Pancreas (tissue), 10 donors: ENCODE measurements around the gene TMEM144. TPM values are rescaled to one million over a fixed set of nuclear protein-coding genes. Genes with fewer than 3 reads are reported as not detected.

Experiments
- ATAC-seq, 4 donors: fragments of 200-7000 bp; cut with Tn5 transposase; one replicate each; pipeline versions ENCODE4 v1.8.0 to v1.9.1; 2020; ENCODE audit warnings: mild to moderate bottlenecking in 4 of 4, moderate library complexity in 4 of 4
- DNase-seq, 6 donors: peaks; one replicate each; pipeline ENCODE4 v3.0.0-alpha.2; 2020
- FAIRE-seq: peaks from 2 replicates; lab custom pipeline; 2012; peaks lifted over from hg19 to GRCh38; lab: Jason Lieb, UNC
- H3K27ac ChIP-seq, 4 donors: fragments of 200-600 bp; sonication (generic); 1 replicate in 3 of 4; 2 replicates in 1 of 4; pipeline versions ENCODE4 v1.5.0 to v1.8.0; 2020
- H3K27me3 ChIP-seq, 4 donors: fragments of 200-600 bp; one replicate each; pipeline ENCODE4 v1.8.0; 2021
- H3K36me3 ChIP-seq, 3 donors: fragments of 200-600 bp; sonication (generic) in 1 of 3; one replicate each; pipeline versions ENCODE4 v1.5.0 to v1.8.0; 2020 to 2021
- H3K4me1 ChIP-seq, 3 donors: fragments of 200-600 bp; one replicate each; pipeline ENCODE4 v1.8.0; 2021
- H3K4me3 ChIP-seq, 4 donors: fragments of 200-600 bp; sonication (generic) in 2 of 4; one replicate each; pipeline versions ENCODE4 v1.5.0 to v1.8.0; 2020 to 2021
- H3K9me3 ChIP-seq, 4 donors: fragments of 200-600 bp; one replicate each; pipeline ENCODE4 v1.8.0; 2021
- WGBS, 2 donors: extraction: QIAGEN DNeasy Blood & Tissue Kit; methylation state at CpG; one replicate each; pipeline ENCODE4 v1.1.7; 2013; 5-methylcytosine and 5-hydroxymethylcytosine counted together
- intact Hi-C, 3 donors: fragments of 100-400 bp; cut with DNase I; formaldehyde crosslinking; loops; one replicate each; pipeline versions ENCODE4 v1.11.1 to v1.14.2; 2022
- polyA plus RNA-seq, 2 donors: library from polyadenylated mRNA; stranded (reverse); fragments of 200-250 nt; gene quantifications; one replicate each; pipeline ENCODE4 v1.2.3, GENCODE V29; 2013
- total RNA-seq, 6 donors: library from RNA; stranded (reverse); fragmentation: NEBNext Ultra II Directional in 4 of 6; extraction: Animal tissue kit (Norgen Biotek cat#: 25700) in 4 of 6; gene quantifications; one replicate each; pipeline versions ENCODE4 v1.2.1 to v1.2.4, GENCODE V29; 2021 to 2023
- TF ChIP-seq, protein P1 (sequence below), 4 donors: fragments of 200-600 bp; sonication (generic) in 3 of 4; IDR thresholded peaks; one replicate each; pipeline versions ENCODE4 v1.5.0 to v1.8.0; 2021; ENCODE audit warnings: antibody characterized with exemption in 4 of 4
- donor health status: healthy with polysubstance abuse.
- donor health status: DM: no; HTN: no; CAD: no; lungs with moderate emphysema.
- donor health status: DM: no; HTN: no; CAD: no.
- donor health status: control.
- donor health status: control.
- donor health status: Bipolar disorder and iron deficiency.
- donor health status: DM: yes; HTN: yes; CAD: no.
- donor health status: DM: no; HTN: no; CAD: no.
- donor health status: DM: no; HTN: no; CAD: no.
- donor health status: DM: yes; HTN: yes; CAD: no.

TMEM144 gene
- total and polyA plus RNA-seq, 8 donors: 2.4 to 10.1 (median 7.2) TPM

DNA sequence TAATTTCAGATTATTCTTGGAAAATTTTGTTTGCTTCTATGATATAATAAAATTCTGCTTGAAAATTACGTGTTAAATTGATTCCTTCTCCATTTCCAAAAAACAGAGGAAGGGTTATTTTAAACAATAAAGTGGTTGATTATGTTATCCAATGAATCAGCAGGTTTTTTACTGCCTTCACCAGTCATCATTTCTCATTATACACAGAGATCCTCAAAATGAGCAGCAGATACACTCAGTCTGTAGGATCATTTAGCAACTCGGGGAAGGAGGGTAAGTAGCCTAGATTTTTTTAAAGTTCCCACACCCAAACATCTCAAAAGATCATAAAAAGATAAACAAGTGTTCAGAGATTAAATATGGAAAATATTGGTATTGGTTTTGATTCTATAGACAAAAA lies 6.8 kb upstream of the TMEM144 start:
- TF ChIP-seq, protein P1, sequence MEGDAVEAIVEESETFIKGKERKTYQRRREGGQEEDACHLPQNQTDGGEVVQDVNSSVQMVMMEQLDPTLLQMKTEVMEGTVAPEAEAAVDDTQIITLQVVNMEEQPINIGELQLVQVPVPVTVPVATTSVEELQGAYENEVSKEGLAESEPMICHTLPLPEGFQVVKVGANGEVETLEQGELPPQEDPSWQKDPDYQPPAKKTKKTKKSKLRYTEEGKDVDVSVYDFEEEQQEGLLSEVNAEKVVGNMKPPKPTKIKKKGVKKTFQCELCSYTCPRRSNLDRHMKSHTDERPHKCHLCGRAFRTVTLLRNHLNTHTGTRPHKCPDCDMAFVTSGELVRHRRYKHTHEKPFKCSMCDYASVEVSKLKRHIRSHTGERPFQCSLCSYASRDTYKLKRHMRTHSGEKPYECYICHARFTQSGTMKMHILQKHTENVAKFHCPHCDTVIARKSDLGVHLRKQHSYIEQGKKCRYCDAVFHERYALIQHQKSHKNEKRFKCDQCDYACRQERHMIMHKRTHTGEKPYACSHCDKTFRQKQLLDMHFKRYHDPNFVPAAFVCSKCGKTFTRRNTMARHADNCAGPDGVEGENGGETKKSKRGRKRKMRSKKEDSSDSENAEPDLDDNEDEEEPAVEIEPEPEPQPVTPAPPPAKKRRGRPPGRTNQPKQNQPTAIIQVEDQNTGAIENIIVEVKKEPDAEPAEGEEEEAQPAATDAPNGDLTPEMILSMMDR (IDR thresholded peaks at IDR 0.05): no peak
- Histone ChIP-seq H3K27me3 (no peaks in the 10 kb centered on the region), H3K27ac (no peak overlapping the region), H3K4me1 (no peaks in the 10 kb centered on the region), H3K36me3 (no peaks in the 10 kb centered on the region), H3K4me3 (no peak overlapping the region), H3K9me3 (no peaks in the 10 kb centered on the region)
- DNase-seq: no peak
- intact Hi-C loops: no loop called here
- 83 to 87% methylated on average over 2 of the region's 2 CpGs for WGBS, 2 donors
- no peak for FAIRE-seq
- ATAC-seq: no peak

DNA sequence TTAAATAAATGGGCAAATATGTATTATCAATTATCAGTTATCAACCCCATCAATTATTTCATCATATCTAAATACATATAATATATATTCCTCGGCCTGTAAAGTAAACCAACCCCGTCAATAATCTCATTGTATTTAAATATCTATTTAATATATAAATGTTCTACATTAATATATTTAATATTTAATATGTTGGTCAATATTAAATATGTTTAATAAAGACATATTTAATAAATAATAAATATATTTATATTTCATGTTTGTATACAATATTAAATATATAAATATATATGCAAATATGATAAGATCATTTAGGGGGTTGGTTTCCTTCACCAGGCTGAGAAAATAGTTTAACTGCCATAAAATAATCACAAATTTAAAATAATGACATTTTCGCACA lies 6.4 kb upstream of the TMEM144 start:
- no peak for DNase-seq
- no peaks in the 10 kb centered on the region for H3K27me3 ChIP-seq
- H3K4me1 ChIP-seq: no peaks in the 10 kb centered on the region
- H3K27ac ChIP-seq: no peak overlapping the region
- H3K9me3 ChIP-seq: no peaks in the 10 kb centered on the region
- ATAC-seq: no peak
- no peak overlapping the region for H3K4me3 ChIP-seq
- TF ChIP-seq, protein P1 (IDR thresholded peaks at IDR 0.05): no peak
- intact Hi-C loops: no loop called here
- FAIRE-seq: peak; percentile 96
- H3K36me3 ChIP-seq: no peaks in the 10 kb centered on the region
- 94 to 95% methylated on average over 3 of the region's 3 CpGs for WGBS, 2 donors

GRCh38 chr4:158208963-158209640 lies 1.2 kb upstream of the TMEM144 start:
- DNase-seq (no peak), FAIRE-seq (no peak), ATAC-seq (peak in 1 of 4 donors; percentile 20)
- Histone ChIP-seq H3K36me3 (no peaks in the 10 kb centered on the region), H3K4me1 (peaks cover 0 to 10% (median 8%) of the 10 kb centered on the region in 3 donors), H3K27ac (peak overlapping the region in 2 of 4 donors; percentile 93 to 94), H3K4me3 (no peak overlapping the region), H3K27me3 (no peaks in the 10 kb centered on the region), H3K9me3 (no peaks in the 10 kb centered on the region)
- intact Hi-C loops: no loop called here
- WGBS, 2 donors: 86 to 96% methylated on average over 5 of the region's 5 CpGs
- TF ChIP-seq, protein P1 (IDR thresholded peaks at IDR 0.05): no peak

DNA sequence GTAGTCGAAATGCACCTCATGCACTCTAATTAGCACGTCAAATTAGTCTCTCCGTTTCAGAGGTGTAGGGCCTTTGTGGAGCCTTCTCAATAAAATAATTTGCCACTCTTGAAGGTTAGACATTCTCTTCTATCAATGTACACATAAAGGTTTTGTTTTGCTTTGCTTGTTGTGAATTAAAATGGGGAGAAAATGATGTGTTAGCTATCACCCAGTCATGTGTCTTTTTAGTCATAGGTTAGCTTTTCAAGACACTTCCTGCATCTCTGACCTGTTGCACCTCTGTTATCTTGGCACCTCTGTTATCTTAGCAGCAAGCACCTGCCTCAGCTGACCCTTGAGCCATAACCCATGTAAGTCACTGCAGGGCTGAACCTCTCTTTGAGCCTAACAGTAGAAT lies 936 bp downstream of the TMEM144 start:
- peak overlapping the region in 2 of 4 donors; percentile 93 to 94 for H3K27ac ChIP-seq

More for the DNA sequence above, 936 bp downstream of the TMEM144 start:
- no peaks in the 10 kb centered on the region for H3K27me3 ChIP-seq
- no peaks in the 10 kb centered on the region for H3K36me3 ChIP-seq
- ATAC-seq (peak; percentile 36 to 63 (median 50)), FAIRE-seq (peak; percentile 17), DNase-seq (peak in 1 of 6 donors; percentile 30)
- H3K4me1 ChIP-seq: peaks cover 0 to 10% (median 8%) of the 10 kb centered on the region in 3 donors
- TF ChIP-seq, protein P1 (IDR thresholded peaks at IDR 0.05): no peak
- no peaks in the 10 kb centered on the region for H3K9me3 ChIP-seq
- intact Hi-C loops: no loop called here
- peak overlapping the region in 3 of 4 donors; percentile 16 to 41 (median 37) for H3K4me3 ChIP-seq
- WGBS, 2 donors: 6 to 9% methylated on average over 3 of the region's 3 CpGs
